HEK293 (cell line): ENCODE data around the gene MTURN.

ENCODE experiments used
- CTCF ChIA-PET: fragments of 350-600 bp; formaldehyde crosslinking; extraction: SDS; loops from one replicate; lab custom pipeline; 2021; ENCODE audit warnings: antibody characterized with exemption; lab: Yijun Ruan, JAX
- POLR2A ChIA-PET: fragments of 300-600 bp; formaldehyde crosslinking; extraction: SDS; loops from one replicate; lab custom pipeline; 2020; ENCODE audit warnings: antibody characterized with exemption, inconsistent platforms; lab: Yijun Ruan, JAX
- H3K27ac ChIP-seq: fragments of 200-500 bp; sonication (Bioruptor generic); 2 replicates; pipeline ENCODE4 v1.5.1; 2014; ENCODE audit warnings: low read depth, low read length, control low read depth, inconsistent platforms; ENCODE audit errors: extremely low read depth
- H3K36me3 ChIP-seq, 2 experiments: fragments of 200-500 bp in 1 of 2; sonication (Bioruptor generic) in 1 of 2; 1 replicate in 1 of 2; 2 replicates in 1 of 2; pipeline ENCODE4 v1.5.1; 2014 to 2017; ENCODE audit warnings: inconsistent platforms in 2 of 2, low read length in 2 of 2; ENCODE audit not compliant: control insufficient read depth in 2 of 2, insufficient read depth in 1 of 2
- H3K4me1 ChIP-seq: fragments of 200-500 bp; sonication (Bioruptor generic); 2 replicates; pipeline ENCODE4 v1.5.1; 2014; ENCODE audit warnings: mild to moderate bottlenecking, low read length, inconsistent platforms; ENCODE audit not compliant: control insufficient read depth, insufficient read depth
- H3K4me3 ChIP-seq: 2 replicates; pipeline ENCODE4 v1.5.1; 2011; ENCODE audit warnings: low read depth, mild to moderate bottlenecking, control low read depth, low read length, moderate library complexity
- H3K9me3 ChIP-seq: fragments of 200-500 bp; sonication (Bioruptor generic); 2 replicates; pipeline ENCODE4 v1.5.1; 2014; ENCODE audit warnings: low read depth, low read length, inconsistent platforms; ENCODE audit not compliant: control insufficient read depth, insufficient read depth
- KLF1 ChIP-seq: fragments of 450-650 bp; formaldehyde crosslinking; IDR thresholded peaks from 2 replicates; pipeline ENCODE4 v1.5.1; 2016; ENCODE audit warnings: missing biosample characterization, missing genetic modification characterization
- OSR2 ChIP-seq: fragments of 450-650 bp; formaldehyde crosslinking; IDR thresholded peaks from 2 replicates; pipeline ENCODE4 v1.5.1; 2016; ENCODE audit warnings: missing biosample characterization, missing genetic modification characterization
- PRDM1 ChIP-seq: fragments of 450-650 bp; formaldehyde crosslinking; IDR thresholded peaks from 2 replicates; pipeline ENCODE4; 2016; ENCODE audit warnings: missing biosample characterization, missing genetic modification characterization
- PRDM10 ChIP-seq: fragments of 450-650 bp; formaldehyde crosslinking; IDR thresholded peaks from 2 replicates; pipeline ENCODE4 v1.5.1; 2016; ENCODE audit warnings: missing biosample characterization, missing genetic modification characterization
- PRDM4 ChIP-seq: fragments of 450-650 bp; formaldehyde crosslinking; IDR thresholded peaks from 2 replicates; pipeline ENCODE4 v1.5.1; 2017; ENCODE audit warnings: missing biosample characterization, missing genetic modification characterization
- SCRT1 ChIP-seq: fragments of 450-650 bp; formaldehyde crosslinking; IDR thresholded peaks from 2 replicates; pipeline ENCODE4 v1.5.1; 2016; ENCODE audit warnings: missing biosample characterization, missing genetic modification characterization, borderline replicate concordance
- SCRT2 ChIP-seq: fragments of 450-650 bp; formaldehyde crosslinking; IDR thresholded peaks from 2 replicates; pipeline ENCODE4 v1.5.1; 2016; ENCODE audit warnings: missing biosample characterization, missing genetic modification characterization
- ZBTB17 ChIP-seq: fragments of 450-650 bp; formaldehyde crosslinking; IDR thresholded peaks from 2 replicates; pipeline ENCODE4 v1.5.1; 2016; ENCODE audit warnings: missing biosample characterization, missing genetic modification characterization
- ZBTB8A ChIP-seq: fragments of 450-650 bp; formaldehyde crosslinking; IDR thresholded peaks from 2 replicates; pipeline ENCODE4 v1.5.1; 2016; ENCODE audit warnings: missing biosample characterization, missing genetic modification characterization
- ZEB2 ChIP-seq: fragments of 450-650 bp; formaldehyde crosslinking; IDR thresholded peaks from 2 replicates; pipeline ENCODE4 v1.5.1; 2016; ENCODE audit warnings: missing biosample characterization, missing genetic modification characterization
- ZFHX2 ChIP-seq: fragments of 450-650 bp; formaldehyde crosslinking; conservative IDR thresholded peaks from 2 replicates; pipeline ENCODE4 v1.5.1; 2016; ENCODE audit warnings: missing biosample characterization, missing genetic modification characterization
- ZIC2 ChIP-seq: fragments of 450-650 bp; formaldehyde crosslinking; IDR thresholded peaks from 2 replicates; pipeline ENCODE4 v1.5.1; 2016; ENCODE audit warnings: missing biosample characterization, missing genetic modification characterization
- ZNF184 ChIP-seq: fragments of 450-650 bp; IDR thresholded peaks from 2 replicates; pipeline ENCODE4 v1.5.1; 2018; ENCODE audit warnings: missing biosample characterization, mild to moderate bottlenecking, missing genetic modification characterization
- ZNF335 ChIP-seq: fragments of 450-650 bp; formaldehyde crosslinking; conservative IDR thresholded peaks from 2 replicates; pipeline ENCODE4 v1.5.1; 2016; ENCODE audit warnings: missing biosample characterization, missing genetic modification characterization
- ZNF394 ChIP-seq: fragments of 450-650 bp; formaldehyde crosslinking; IDR thresholded peaks from 2 replicates; pipeline ENCODE4 v1.5.1; 2016; ENCODE audit warnings: missing biosample characterization, missing genetic modification characterization, mild to moderate bottlenecking, moderate library complexity, borderline replicate concordance
- ZNF423 ChIP-seq: fragments of 450-650 bp; formaldehyde crosslinking; IDR thresholded peaks from 2 replicates; pipeline ENCODE4 v1.5.1; 2016; ENCODE audit warnings: missing biosample characterization, missing genetic modification characterization
- ZNF433 ChIP-seq: fragments of 450-650 bp; formaldehyde crosslinking; IDR thresholded peaks from 2 replicates; pipeline ENCODE4 v1.5.1; 2016; ENCODE audit warnings: missing biosample characterization, missing genetic modification characterization, low read depth
- ZNF48 ChIP-seq: fragments of 450-650 bp; formaldehyde crosslinking; IDR thresholded peaks from 2 replicates; pipeline ENCODE4 v1.5.1; 2016; ENCODE audit warnings: missing biosample characterization, missing genetic modification characterization
- ZNF639 ChIP-seq: fragments of 450-650 bp; formaldehyde crosslinking; IDR thresholded peaks from 2 replicates; pipeline ENCODE4 v1.5.1; 2016; ENCODE audit warnings: missing biosample characterization, missing genetic modification characterization
- ZNF664 ChIP-seq: fragments of 450-650 bp; formaldehyde crosslinking; IDR thresholded peaks from 2 replicates; pipeline ENCODE4 v1.5.1; 2016; ENCODE audit warnings: missing biosample characterization, missing genetic modification characterization
- ZNF747 ChIP-seq: fragments of 450-650 bp; formaldehyde crosslinking; IDR thresholded peaks from 2 replicates; pipeline ENCODE4 v1.5.1; 2016; ENCODE audit warnings: missing biosample characterization, missing genetic modification characterization
- ZNF777 ChIP-seq: fragments of 450-650 bp; formaldehyde crosslinking; IDR thresholded peaks from 2 replicates; pipeline ENCODE4 v1.5.1; 2017; ENCODE audit warnings: missing biosample characterization, missing genetic modification characterization, borderline replicate concordance
- ZNF843 ChIP-seq: fragments of 450-650 bp; formaldehyde crosslinking; IDR thresholded peaks from 2 replicates; pipeline ENCODE4 v1.5.1; 2016; ENCODE audit warnings: missing biosample characterization, missing genetic modification characterization

Gene MTURN

GRCh38 chr7:30119890-30120577, 14.8 kb upstream of the MTURN start:
- H3K27ac ChIP-seq, result no peak overlapping the region
- H3K4me3 ChIP-seq, result no peak overlapping the region
- peaks cover 0 to 3% of the 10 kb centered on the region in 2 experiments; a peak in 1 of 3 replicates for H3K36me3 ChIP-seq
- no peak for TF ChIP-seq ZFHX2 (tag by site-specific recombination)
- TF ChIP-seq KLF1 (tag by site-specific recombination), result no peak
- no peak for TF ChIP-seq OSR2 (tag by site-specific recombination)
- no peaks in the 10 kb centered on the region for H3K9me3 ChIP-seq
- ChIA-PET CTCF (interaction anchor here (0.6 kb wide), 2 partner anchors 485 to 1193 kb away, joined by 3 to 4 read pairs; no protein-coding TSS in a partner anchor), POLR2A (no interaction called here)
- no peaks in the 10 kb centered on the region for H3K4me1 ChIP-seq

GRCh38 chr7:30133736-30134610, 813 bp upstream of the MTURN start:
- peak overlapping the region; percentile 82; the same call in 1 of the 2 replicates for H3K27ac ChIP-seq

More at GRCh38 chr7:30133736-30134610, 813 bp upstream of the MTURN start:
- no peak for TF ChIP-seq ZNF664
- TF ChIP-seq ZNF423 (tag by site-specific recombination), result no peak
- TF ChIP-seq SCRT1 (tag by site-specific recombination), result peak; percentile 86
- TF ChIP-seq ZNF639, result no peak
- no peak for TF ChIP-seq ZIC2 (tag by site-specific recombination)
- no peak for TF ChIP-seq ZNF843
- TF ChIP-seq ZNF184 (tag by site-specific recombination), result no peak
- peak; percentile 66 for TF ChIP-seq ZNF335 (tag by site-specific recombination)
- TF ChIP-seq ZNF48 (tag by site-specific recombination), result no peak
- TF ChIP-seq PRDM4 (tag by site-specific recombination), result no peak
- no peak for TF ChIP-seq ZNF433 (tag by site-specific recombination)
- TF ChIP-seq ZEB2 (tag by site-specific recombination), result no peak
- no peak for TF ChIP-seq ZNF777 (tag by site-specific recombination)
- no peak for TF ChIP-seq ZFHX2 (tag by site-specific recombination)
- no peak for TF ChIP-seq ZNF747 (tag by site-specific recombination)
- peak; percentile 43 for TF ChIP-seq ZBTB17 (tag by site-specific recombination)
- TF ChIP-seq PRDM10 (tag by site-specific recombination), result no peak
- peak; percentile 85 for TF ChIP-seq SCRT2 (tag by site-specific recombination)
- TF ChIP-seq PRDM1, result 0 out of 2 replicates have a peak, but pooled peaks have one; percentile 11
- peak; percentile 31; the same call in 1 of the 2 replicates for TF ChIP-seq ZBTB8A (tag by site-specific recombination)
- TF ChIP-seq ZNF394, result no peak
- ChIA-PET POLR2A (interaction anchor here (1.4 to 1.6 kb wide), 2 partner anchors 10 to 20 kb away, joined by 4 to 5 read pairs; no protein-coding TSS in a partner anchor), CTCF (interaction anchor here (0.7 to 1.0 kb wide), 4 partner anchors 13 to 75 kb away, joined by 3 to 4 read pairs (median 3); no protein-coding TSS in a partner anchor)
- Histone ChIP-seq H3K4me1 (no peaks in the 10 kb centered on the region), H3K9me3 (no peaks in the 10 kb centered on the region), H3K4me3 (peak overlapping the region; percentile 86), H3K36me3 (no peaks in the 10 kb centered on the region; a peak in 1 of 3 replicates)
